Germinal center (tissue), 1 donor: ENCODE measurements around the gene GOLPH3.
"Not testable (repeated sequence)": the region's sequence is repeated elsewhere in the genome, so short reads cannot be mapped to it uniquely, and the experiment has no call there.

Experiments
- DNase-seq: peaks from one replicate; pipeline ENCODE4 v3.0.0; 2012; ENCODE audit warnings: mixed read lengths, low spot score

GOLPH3 gene

GRCh38 chr5:32135086-32135485 is 39.0 kb downstream of the GOLPH3 start:
- DNase-seq = no peak

- DNase-seq = no peak
These were observed 41.4 kb downstream of the GOLPH3 start for GRCh38 chr5:32132757-32133156.

- no peak for DNase-seq
These were observed 42.5 kb downstream of the GOLPH3 start for GRCh38 chr5:32131604-32132003.

GRCh38 chr5:32130865-32131264 is 43.3 kb downstream of the GOLPH3 start:
- no peak for DNase-seq

GRCh38 chr5:32129074-32129598 is 45.0 kb downstream of the GOLPH3 start:
- no peak for DNase-seq

- DNase-seq = no peak
These were observed 46.4 kb downstream of the GOLPH3 start for GRCh38 chr5:32127711-32128110.

- DNase-seq = no peak
These were observed 47.4 kb downstream of the GOLPH3 start for GRCh38 chr5:32126691-32127090.

- DNase-seq = no peak
These were observed 50.0 kb downstream of the GOLPH3 start for GRCh38 chr5:32123889-32124676.

- no peak for DNase-seq
These were observed 50.9 kb downstream of the GOLPH3 start for GRCh38 chr5:32123058-32123805.

GRCh38 chr5:32118922-32119321 is 55.2 kb downstream of the GOLPH3 start:
- not testable (repeated sequence) for DNase-seq

- DNase-seq = no peak
These were observed 57.4 kb downstream of the GOLPH3 start for GRCh38 chr5:32116574-32117313.

GRCh38 chr5:32115985-32116384 is 58.1 kb downstream of the GOLPH3 start:
- DNase-seq = no peak

GRCh38 chr5:32110111-32110696 is 63.9 kb downstream of the GOLPH3 start:
- DNase-seq = no peak

- DNase-seq = no peak
These were observed 64.9 kb downstream of the GOLPH3 start for GRCh38 chr5:32109236-32109635.

- no peak for DNase-seq
These were observed 66.0 kb downstream of the GOLPH3 start for GRCh38 chr5:32108167-32108566.

GRCh38 chr5:32107291-32107690 is 66.8 kb downstream of the GOLPH3 start:
- DNase-seq = no peak

GRCh38 chr5:32103521-32103920 is 70.6 kb downstream of the GOLPH3 start:
- DNase-seq = no peak

- DNase-seq = no peak
These were observed 71.7 kb downstream of the GOLPH3 start for GRCh38 chr5:32102254-32102986.

- DNase-seq = no peak
These were observed 73.3 kb downstream of the GOLPH3 start for GRCh38 chr5:32100691-32101302.

GRCh38 chr5:32100230-32100629 is 73.9 kb downstream of the GOLPH3 start:
- no peak for DNase-seq

GRCh38 chr5:32099486-32100035 is 74.6 kb downstream of the GOLPH3 start:
- no peak for DNase-seq
